CD4-positive, alpha-beta memory T cell (primary cell): ENCODE data around the gene LY6G6D. TPM values are rescaled to one million over a fixed set of nuclear protein-coding genes. Genes with fewer than 3 reads are reported as not detected.

Experiments
- microRNA-seq: library from miRNA; unstranded; fragments of <30 nt; microRNA quantifications from one replicate; pipeline ENCODE4 v1.2.0, GENCODE V29; 2021; ENCODE audit warnings: borderline replicate concordance, borderline number of aligned reads, borderline microRNAs expressed, mixed read lengths
- polyA plus RNA-seq, 2 donors: library from polyadenylated mRNA; unstranded; fragments of 300-500 nt; fragmentation: Illumina TruSeq; gene quantifications; one replicate each; pipeline ENCODE4 v1.2.3, GENCODE V29; 2021
- total RNA-seq, 2 experiments: library from RNA; stranded (reverse); gene quantifications; one replicate each; pipeline ENCODE4 v1.2.3, GENCODE V29; 2021

The LY6G6D gene
- total and polyA plus RNA-seq, 4 experiments from 2014 or later, result not detected

Small RNA genes lying within 50 kb of the gene (microRNA-seq; reads per million reads assigned to microRNA genes)
- not detected for gene MIR4646

Other genes with a start within 250 kb of the LY6G6D start
Only the 30 nearest of the 41 such genes appear.
- gene LTA, start 143.1 kb upstream of the LY6G6D start, total RNA-seq, result 10 to 100 TPM; 17.3 to 17.5 TPM
- gene LTA, start 143.1 kb upstream of the LY6G6D start, polyA plus RNA-seq, result 10 to 100 TPM; 27.7 to 31.1 TPM
- gene TNF, start 139.8 kb upstream of the LY6G6D start, total RNA-seq, result 10 to 100 TPM; 25.0 to 28.2 TPM
- gene TNF, start 139.8 kb upstream of the LY6G6D start, polyA plus RNA-seq, result 10 to 100 TPM in 1 of 2 donors, 1 to 10 TPM in 1; 3.9 to 10.1 TPM
- gene LTB, start 132.9 kb upstream of the LY6G6D start, total RNA-seq, result 100 to 1,000 TPM; 802 to 835 TPM
- 1,000 to 10,000 TPM; 2,431 to 3,276 TPM for gene LTB, start 132.9 kb upstream of the LY6G6D start, polyA plus RNA-seq
- 10 to 100 TPM; 13.6 to 20.3 TPM for gene LST1, start 129.1 kb upstream of the LY6G6D start, total RNA-seq
- 10 to 100 TPM; 30.4 to 34.8 TPM for gene LST1, start 129.1 kb upstream of the LY6G6D start, polyA plus RNA-seq
- gene NCR3, start 122.3 kb upstream of the LY6G6D start, total RNA-seq, result 1 to 10 TPM; 3.0 to 4.6 TPM
- 10 to 100 TPM; 28.4 to 28.7 TPM for gene NCR3, start 122.3 kb upstream of the LY6G6D start, polyA plus RNA-seq
- gene AIF1, start 100.1 kb upstream of the LY6G6D start, total RNA-seq, result 1 to 10 TPM; 5.2 to 7.4 TPM
- gene AIF1, start 100.1 kb upstream of the LY6G6D start, polyA plus RNA-seq, result 10 to 100 TPM; 10.8 to 11.0 TPM
- 100 to 1,000 TPM; 214 to 218 TPM for gene PRRC2A, start 94.6 kb upstream of the LY6G6D start, total RNA-seq
- 10 to 100 TPM in 1 of 2 donors, under 1 TPM in 1; 0.09 to 12.1 TPM for gene PRRC2A, start 94.6 kb upstream of the LY6G6D start, polyA plus RNA-seq
- 100 to 1,000 TPM; 296 to 325 TPM for gene BAG6, start 62.7 kb upstream of the LY6G6D start, total RNA-seq
- 10 to 100 TPM; 12.0 to 23.1 TPM for gene BAG6, start 62.7 kb upstream of the LY6G6D start, polyA plus RNA-seq
- 1 to 10 TPM; 1.3 to 1.5 TPM for gene APOM, start 59.5 kb upstream of the LY6G6D start, total RNA-seq
- 1 to 10 TPM; 4.9 to 5.2 TPM for gene APOM, start 59.5 kb upstream of the LY6G6D start, polyA plus RNA-seq
- gene C6orf47, start 54.6 kb upstream of the LY6G6D start, total RNA-seq, result 10 to 100 TPM; 37.5 to 39.9 TPM
- 10 to 100 TPM; 15.8 to 29.7 TPM for gene C6orf47, start 54.6 kb upstream of the LY6G6D start, polyA plus RNA-seq
- 10 to 100 TPM; 25.1 to 25.5 TPM for gene GPANK1, start 50.4 kb upstream of the LY6G6D start, total RNA-seq
- gene GPANK1, start 50.4 kb upstream of the LY6G6D start, polyA plus RNA-seq, result 10 to 100 TPM; 16.7 to 19.5 TPM
- gene CSNK2B, start 49.3 kb upstream of the LY6G6D start, total RNA-seq, result 100 to 1,000 TPM; 141 to 148 TPM
- gene CSNK2B, start 49.3 kb upstream of the LY6G6D start, polyA plus RNA-seq, result 100 to 1,000 TPM; 183 to 232 TPM
- gene LY6G5B, start 45.4 kb upstream of the LY6G6D start, total RNA-seq, result 10 to 100 TPM; 39.3 to 39.8 TPM
- gene LY6G5B, start 45.4 kb upstream of the LY6G6D start, polyA plus RNA-seq, result under 1 TPM in 1 of 2 donors, not detected in 1; 0.98 TPM
- gene LY6G5C, start 34.3 kb upstream of the LY6G6D start, total RNA-seq, result 1 to 10 TPM; 4.4 to 4.5 TPM
- 10 to 100 TPM in 1 of 2 donors, 1 to 10 TPM in 1; 8.9 to 11.8 TPM for gene LY6G5C, start 34.3 kb upstream of the LY6G6D start, polyA plus RNA-seq
- gene ABHD16A, start 12.0 kb upstream of the LY6G6D start, total RNA-seq, result 10 to 100 TPM; 66.0 to 69.2 TPM
- gene ABHD16A, start 12.0 kb upstream of the LY6G6D start, polyA plus RNA-seq, result 10 to 100 TPM; 35.9 to 46.8 TPM
- gene LY6G6F, start 8.5 kb upstream of the LY6G6D start, total RNA-seq, result not detected
- not detected for gene LY6G6F, start 8.5 kb upstream of the LY6G6D start, polyA plus RNA-seq
- not detected for gene LY6G6C, start 6.4 kb downstream of the LY6G6D start, total RNA-seq
- gene LY6G6C, start 6.4 kb downstream of the LY6G6D start, polyA plus RNA-seq, result not detected
- gene MPIG6B, start 8.0 kb downstream of the LY6G6D start, total RNA-seq, result not detected
- not detected for gene MPIG6B, start 8.0 kb downstream of the LY6G6D start, polyA plus RNA-seq
- 1 to 10 TPM; 5.4 to 7.4 TPM for gene DDAH2, start 14.0 kb downstream of the LY6G6D start, total RNA-seq
- gene DDAH2, start 14.0 kb downstream of the LY6G6D start, polyA plus RNA-seq, result 10 to 100 TPM; 16.4 to 19.8 TPM
- gene CLIC1, start 21.2 kb downstream of the LY6G6D start, total RNA-seq, result 10 to 100 TPM; 91.0 to 98.3 TPM
- gene CLIC1, start 21.2 kb downstream of the LY6G6D start, polyA plus RNA-seq, result 100 to 1,000 TPM; 462 to 601 TPM
- gene MSH5, start 24.7 kb downstream of the LY6G6D start, total RNA-seq, result 10 to 100 TPM; 11.4 to 12.1 TPM
- gene MSH5, start 24.7 kb downstream of the LY6G6D start, polyA plus RNA-seq, result 1 to 10 TPM in 1 of 2 donors, under 1 TPM in 1; 0.95 to 3.2 TPM
- 1 to 10 TPM; 2.7 to 3.7 TPM for gene SAPCD1, start 47.3 kb downstream of the LY6G6D start, total RNA-seq
- gene SAPCD1, start 47.3 kb downstream of the LY6G6D start, polyA plus RNA-seq, result under 1 TPM in 1 of 2 donors, not detected in 1; 0.89 TPM
- gene VWA7, start 62.0 kb downstream of the LY6G6D start, total RNA-seq, result 1 to 10 TPM; 1.0 to 1.7 TPM
- 1 to 10 TPM in 1 of 2 donors, under 1 TPM in 1; 1.00 to 2.5 TPM for gene VWA7, start 62.0 kb downstream of the LY6G6D start, polyA plus RNA-seq
- gene VARS1, start 80.4 kb downstream of the LY6G6D start, total RNA-seq, result 10 to 100 TPM; 39.6 to 46.8 TPM
- gene VARS1, start 80.4 kb downstream of the LY6G6D start, polyA plus RNA-seq, result 10 to 100 TPM; 43.4 to 45.9 TPM
- 10 to 100 TPM; 30.0 to 34.6 TPM for gene LSM2, start 91.6 kb downstream of the LY6G6D start, total RNA-seq
- 10 to 100 TPM; 67.4 to 80.4 TPM for gene LSM2, start 91.6 kb downstream of the LY6G6D start, polyA plus RNA-seq
- gene HSPA1L, start 99.9 kb downstream of the LY6G6D start, total RNA-seq, result 1 to 10 TPM; 8.2 to 8.3 TPM
- gene HSPA1L, start 99.9 kb downstream of the LY6G6D start, polyA plus RNA-seq, result 1 to 10 TPM; 1.1 to 4.4 TPM
- gene HSPA1A, start 100.2 kb downstream of the LY6G6D start, total RNA-seq, result 10 to 100 TPM; 69.9 to 71.5 TPM
- gene HSPA1A, start 100.2 kb downstream of the LY6G6D start, polyA plus RNA-seq, result 10 to 100 TPM; 14.6 to 71.9 TPM
- gene HSPA1B, start 112.4 kb downstream of the LY6G6D start, total RNA-seq, result 10 to 100 TPM; 58.0 to 60.8 TPM
- gene HSPA1B, start 112.4 kb downstream of the LY6G6D start, polyA plus RNA-seq, result 1 to 10 TPM; 1.9 to 5.3 TPM
- gene NEU1, start 147.5 kb downstream of the LY6G6D start, total RNA-seq, result 10 to 100 TPM; 19.6 to 21.1 TPM
- 10 to 100 TPM; 22.5 to 23.4 TPM for gene NEU1, start 147.5 kb downstream of the LY6G6D start, polyA plus RNA-seq
- not detected for gene SLC44A4, start 163.6 kb downstream of the LY6G6D start, total RNA-seq
- gene SLC44A4, start 163.6 kb downstream of the LY6G6D start, polyA plus RNA-seq, result under 1 TPM in 1 of 2 donors, not detected in 1; 0.11 TPM